Amniotic stem cell (primary cell): ENCODE results near the gene NMT2.
"Not testable (repeated sequence)": the region's sequence is repeated elsewhere in the genome, so short reads cannot be mapped to it uniquely, and the experiment has no call there.

ENCODE experiments used
- DNase-seq: peaks from one replicate; lab custom pipeline; 2025; lab: John Stamatoyannopoulos, UW

The NMT2 gene

DNA sequence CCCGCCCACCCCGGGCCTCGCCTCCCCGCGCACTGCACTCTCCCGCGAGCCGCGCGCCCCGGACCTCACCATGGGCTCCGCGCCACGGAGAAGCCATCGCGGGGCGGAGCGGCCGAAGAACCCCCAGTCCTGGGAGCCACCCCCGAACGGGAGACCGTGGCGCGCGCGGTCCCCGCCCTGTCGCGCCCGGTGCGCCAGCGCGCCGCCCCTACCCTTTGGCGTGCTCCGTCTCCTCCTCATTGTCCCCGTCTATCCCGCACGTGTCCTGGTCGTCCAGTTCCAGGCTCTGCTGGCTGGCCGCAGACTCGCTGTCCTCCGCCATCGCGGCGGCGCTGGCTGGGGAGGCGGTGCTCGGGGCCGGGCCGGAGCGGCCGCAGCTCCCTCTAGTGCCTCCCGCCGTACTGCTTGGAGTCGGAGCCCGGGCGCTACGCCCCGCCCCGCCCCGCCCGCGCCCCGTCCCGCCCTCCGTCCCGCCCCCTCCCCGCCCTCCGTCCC lies at the start of gene NMT2:
Gene NMT2, minus strand, starts transcription at position 403 of the 495 bp plus-strand sequence. Its CDS starts 81 bp downstream, at position 322.
- peak; percentile 84 for DNase-seq

DNA sequence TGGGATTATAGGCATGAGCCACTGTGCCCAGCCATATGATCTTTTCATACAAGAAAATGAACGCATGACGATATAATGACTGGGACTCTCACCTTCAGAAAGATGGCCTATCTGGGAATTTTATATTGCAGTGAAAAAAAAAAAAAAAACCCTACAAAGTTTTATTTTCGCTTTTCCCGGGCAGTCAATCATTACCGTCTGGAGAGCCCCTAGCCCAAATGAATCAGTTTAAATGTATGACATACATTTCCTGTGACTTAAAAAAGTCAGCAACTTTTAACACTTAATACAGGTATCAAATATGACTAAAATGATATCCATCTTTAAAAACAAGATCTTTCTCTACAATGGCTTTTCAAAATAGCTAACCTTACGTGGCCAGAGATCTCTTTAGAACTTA lies 48.2 kb upstream of the NMT2 start:
- no peak for DNase-seq

DNA sequence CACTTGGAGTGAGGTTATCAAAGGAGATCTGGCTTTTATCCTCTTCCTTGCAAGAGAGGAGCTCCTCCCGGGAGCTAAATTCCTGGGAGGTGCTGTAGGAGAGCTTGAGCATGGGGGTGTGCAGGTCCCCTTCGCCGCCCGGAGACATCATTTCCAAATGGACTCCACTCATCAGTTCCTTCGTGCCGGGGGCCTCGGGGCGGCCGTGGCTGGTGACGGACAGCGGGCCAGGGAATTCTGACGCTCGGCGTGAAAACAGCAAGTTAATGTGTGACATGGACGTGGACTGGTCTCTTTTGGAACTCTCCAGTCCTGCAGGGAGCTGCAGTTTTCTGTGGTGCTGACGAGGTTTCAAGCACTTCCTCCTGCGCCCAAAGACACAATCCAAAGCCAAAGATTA lies 45.7 kb upstream of the NMT2 start:
- DNase-seq: no peak

DNA sequence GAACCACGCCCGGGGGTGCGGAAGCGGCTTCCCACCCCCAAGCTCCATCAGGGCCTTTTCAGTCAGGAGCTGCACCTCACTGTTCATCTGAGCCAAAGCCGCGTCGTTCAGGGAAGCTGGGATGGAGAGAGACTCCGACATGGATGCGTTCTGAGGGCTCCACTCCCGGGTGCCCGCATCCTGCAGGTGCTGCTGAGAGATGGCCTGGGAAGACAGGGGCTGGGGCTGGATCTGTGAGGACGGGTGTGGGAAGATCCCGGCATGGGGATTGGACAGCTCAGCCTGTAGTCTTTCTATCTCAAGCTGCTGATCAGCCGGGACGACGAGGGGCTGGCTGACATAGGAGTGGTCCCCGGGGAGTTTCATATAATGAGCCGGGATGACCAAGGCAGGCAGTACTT lies 45.0 kb upstream of the NMT2 start:
- no peak for DNase-seq

DNA sequence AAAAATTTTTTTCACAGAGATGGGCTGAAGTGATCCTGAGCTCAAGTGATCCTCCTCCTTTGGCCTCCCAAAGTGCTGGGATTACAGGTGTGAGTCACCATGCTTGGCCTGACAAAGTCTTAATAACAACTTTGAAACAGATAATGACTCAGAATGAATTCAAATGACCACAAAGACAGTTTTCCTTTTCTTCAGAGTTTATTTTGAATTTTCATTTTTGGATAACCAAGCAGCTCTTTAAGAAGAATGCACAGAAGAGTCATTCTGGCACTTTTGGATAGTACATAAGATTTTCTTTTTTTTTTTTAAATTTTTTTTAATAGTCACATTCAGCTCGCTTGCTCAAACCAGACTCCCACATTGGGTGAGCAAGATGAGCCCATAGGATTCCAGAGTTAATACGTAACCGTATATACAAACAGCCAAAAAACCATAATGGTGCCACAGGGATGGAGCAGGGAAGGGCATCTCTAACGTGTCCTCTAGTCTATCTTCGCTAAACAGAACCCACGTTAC lies 43.0 kb upstream of the NMT2 start:
- peak; percentile 61 for DNase-seq

DNA sequence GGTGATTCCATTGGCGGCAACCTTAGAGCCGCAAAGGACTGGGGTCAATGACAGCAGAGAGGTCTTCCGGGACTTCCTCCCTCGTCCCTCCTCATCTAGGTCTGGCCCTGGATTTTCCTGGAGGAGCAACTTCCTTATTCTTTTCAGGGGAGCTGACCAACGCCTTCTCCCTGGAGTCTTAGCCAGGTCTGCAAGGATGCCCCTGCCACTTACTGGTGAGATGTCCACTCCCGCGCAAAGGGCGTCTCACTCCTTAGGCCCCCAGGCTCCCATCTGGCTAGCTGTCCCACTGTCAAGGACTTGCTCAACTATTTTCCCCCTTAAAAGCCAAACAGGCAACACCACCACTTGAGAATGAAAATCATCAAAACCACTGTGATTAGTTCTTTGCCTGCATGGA lies 42.0 kb upstream of the NMT2 start:
- DNase-seq: no peak

DNA sequence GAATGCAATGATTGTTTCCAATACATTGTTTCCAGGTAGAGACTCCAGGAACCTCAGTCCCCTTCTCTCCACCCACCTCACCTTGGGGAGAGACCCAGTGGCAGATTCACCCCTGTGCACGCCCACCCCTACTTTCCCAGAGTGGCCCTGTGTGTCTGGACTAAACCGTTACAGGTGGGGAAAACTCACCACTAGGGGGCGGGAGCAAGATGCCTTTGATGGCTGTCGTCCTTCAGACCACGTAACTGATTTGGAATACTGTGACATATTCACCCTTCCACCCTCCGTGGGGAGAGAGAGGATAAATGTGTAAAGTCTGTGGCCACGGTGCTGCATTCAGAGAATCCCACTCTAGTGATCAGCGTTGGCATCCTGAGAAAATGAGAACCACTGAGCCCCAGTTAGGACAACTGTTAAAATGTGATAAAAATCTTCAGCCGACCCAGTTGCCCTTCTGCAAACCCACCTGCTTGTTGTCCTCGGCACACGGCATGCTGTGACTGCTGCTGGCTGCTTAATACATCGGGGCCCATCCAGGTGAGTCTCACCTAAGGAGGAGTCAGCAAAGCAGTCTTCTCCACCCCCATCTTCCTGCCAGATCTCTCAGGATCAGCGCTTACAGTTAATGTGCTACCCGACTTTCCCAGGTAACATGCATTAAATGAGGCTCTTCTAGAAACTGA lies 41.5 kb upstream of the NMT2 start:
- DNase-seq: no peak

DNA sequence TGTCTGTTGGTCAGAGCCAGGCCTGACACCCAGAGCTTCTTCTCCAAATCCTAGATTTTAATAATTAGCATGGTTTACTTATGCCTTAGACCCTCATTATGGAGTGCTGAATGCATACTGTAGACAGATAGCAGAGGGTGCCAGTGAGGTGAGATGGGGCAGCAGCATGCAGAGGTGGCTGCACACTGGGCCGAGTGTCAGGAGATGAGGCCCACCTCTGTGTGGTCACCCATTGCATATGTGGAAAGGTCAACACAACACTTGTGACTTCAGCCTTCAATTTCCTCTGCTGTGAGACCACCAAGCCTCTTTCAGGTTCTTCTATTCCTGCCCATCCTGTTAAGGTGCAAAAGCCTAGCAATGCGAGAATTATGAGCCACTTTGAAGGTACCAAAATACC lies 39.7 kb upstream of the NMT2 start:
- DNase-seq: no peak

DNA sequence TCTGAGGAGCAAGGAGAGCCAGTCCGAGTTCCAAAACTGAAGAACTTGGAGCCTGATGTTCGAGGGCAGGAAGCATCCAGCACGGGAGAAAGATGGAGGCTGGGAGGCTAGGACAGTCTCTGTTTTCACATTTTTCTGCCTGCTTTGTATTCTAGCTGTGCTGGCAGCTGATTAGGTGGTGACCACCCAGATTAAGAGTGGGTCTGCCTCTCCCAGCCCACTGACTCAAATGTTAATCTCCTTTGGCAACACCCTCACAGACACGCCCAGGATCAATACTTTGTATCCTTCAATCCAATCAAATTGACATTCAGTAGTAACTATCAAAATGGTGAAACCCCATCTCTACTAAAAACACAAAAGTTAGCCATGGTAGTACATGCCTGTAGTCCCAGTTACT lies 38.9 kb upstream of the NMT2 start:
- not testable (repeated sequence) for DNase-seq

DNA sequence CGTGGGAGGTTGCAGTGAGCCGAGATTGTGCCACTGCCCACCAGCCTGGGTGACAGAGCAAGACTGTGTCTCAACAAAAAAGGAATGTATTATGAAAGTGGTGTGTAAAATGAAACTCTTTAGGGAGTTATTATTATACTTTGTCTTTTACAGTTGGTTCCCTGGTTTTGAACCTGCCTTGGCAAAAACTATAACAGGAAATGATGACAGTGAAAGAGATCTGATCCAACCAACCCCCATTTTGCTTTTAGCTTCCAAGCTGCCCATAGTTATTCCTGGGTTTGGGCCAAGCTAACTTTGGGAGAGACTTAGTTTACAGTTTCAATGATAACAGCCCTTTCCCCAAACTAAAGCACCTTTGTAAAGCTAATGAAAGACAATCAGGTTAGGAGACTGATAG lies 34.1 kb upstream of the NMT2 start:
- DNase-seq: no peak

DNA sequence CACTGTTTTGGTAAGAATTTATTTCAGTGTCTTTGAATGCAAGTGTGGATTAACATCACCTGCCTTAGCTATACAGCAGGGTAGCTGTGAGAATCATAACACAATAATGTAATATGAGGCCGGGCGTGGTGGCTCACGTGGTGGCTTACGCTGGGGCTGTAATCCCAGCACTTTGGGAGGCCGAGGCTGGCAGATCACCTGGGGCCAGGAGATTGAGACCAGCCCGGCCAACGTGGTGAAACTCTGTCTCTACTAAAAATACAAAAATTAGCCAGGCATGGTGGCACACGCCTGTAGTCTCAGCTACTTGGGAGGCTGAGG lies 33.8 kb upstream of the NMT2 start:
- not testable (repeated sequence) for DNase-seq

DNA sequence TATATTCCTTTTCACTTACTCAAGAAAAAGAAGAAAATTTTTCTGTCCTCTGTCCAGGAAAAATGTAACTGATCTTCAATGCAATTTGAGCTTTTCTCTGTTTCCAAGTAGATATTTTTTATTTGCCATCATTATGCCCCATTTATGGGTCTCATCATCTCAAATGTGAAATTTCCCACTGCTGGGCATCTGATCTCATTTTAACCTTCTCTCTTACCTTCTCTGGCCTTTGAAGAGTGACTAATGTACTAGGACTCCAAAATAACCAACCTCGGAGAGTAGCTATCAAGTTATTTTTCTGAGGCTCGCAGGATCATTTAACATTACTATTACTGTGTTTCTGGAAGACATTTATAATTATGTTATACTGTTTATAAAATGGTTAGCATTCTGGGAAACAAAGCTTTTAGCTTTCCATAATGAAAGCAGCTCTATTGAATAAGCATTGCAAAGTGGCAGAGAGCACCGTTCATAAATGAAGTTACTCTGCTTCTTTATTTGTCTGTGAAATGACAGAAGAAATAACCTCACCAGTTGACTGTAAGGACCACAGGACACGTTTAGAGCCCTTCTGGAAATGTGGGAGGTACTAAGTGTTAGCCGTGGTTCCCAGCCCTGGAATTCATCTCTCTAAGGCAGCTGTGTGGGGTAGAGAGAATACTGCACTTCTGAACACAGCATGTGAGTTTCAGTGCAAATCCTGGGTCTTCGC lies 33.3 kb upstream of the NMT2 start:
- no peak for DNase-seq

DNA sequence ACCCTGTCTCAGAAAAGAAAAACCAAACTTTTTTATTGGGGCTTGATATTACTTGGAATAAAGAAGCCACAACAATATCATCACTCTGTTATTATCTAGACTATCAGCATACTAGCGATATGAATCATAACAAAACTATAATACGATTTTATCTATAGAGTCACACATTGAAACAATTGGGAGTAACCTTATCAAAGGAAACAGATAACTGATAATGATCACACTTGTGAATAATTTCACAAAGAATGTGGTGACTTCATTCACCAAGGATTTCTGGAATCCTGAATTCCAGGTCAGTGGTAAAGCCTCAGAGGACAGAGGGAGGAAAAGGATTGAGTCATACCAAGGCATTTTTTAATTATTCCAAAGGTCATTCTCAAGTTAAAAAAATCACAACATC lies 32.1 kb upstream of the NMT2 start:
- DNase-seq: peak; percentile 70

DNA sequence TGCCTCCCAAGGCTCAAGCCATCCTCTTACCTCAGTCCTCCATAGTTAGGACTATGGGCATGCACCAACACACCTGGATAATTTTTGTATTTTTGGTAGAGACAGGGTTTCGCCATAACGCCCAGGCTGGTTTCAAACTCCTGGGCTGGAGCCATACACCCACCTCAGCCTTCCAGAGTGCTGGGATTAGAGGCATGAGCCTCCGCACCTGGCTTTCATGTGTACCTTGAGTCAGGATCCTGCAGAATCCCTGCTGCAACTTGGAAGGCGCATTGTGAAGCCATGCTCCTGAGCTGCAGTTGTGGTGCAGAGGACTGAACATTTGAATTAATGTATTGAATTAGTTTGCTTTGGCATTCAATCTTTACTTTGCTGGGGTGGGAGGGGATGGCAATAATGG lies 29.4 kb upstream of the NMT2 start:
- no peak for DNase-seq

DNA sequence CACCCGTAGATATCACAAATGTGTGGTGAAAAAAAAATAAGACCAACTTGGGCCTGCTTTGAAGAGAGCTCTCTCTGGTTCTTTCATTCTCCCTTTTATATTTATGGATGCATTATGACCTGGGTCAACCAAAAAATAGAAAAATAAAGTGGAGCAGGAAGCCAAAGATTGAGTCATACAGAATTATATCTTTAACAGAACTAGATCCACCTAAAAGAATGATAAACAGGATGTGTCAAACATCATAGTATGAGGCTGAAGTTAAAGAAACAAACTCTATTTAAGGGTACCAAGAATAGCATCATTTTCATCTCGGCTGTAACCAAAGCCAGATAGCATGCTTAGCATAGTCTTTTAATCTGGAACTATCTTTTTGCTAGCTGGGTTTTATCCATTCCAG lies 28.8 kb upstream of the NMT2 start:
- DNase-seq: no peak

DNA sequence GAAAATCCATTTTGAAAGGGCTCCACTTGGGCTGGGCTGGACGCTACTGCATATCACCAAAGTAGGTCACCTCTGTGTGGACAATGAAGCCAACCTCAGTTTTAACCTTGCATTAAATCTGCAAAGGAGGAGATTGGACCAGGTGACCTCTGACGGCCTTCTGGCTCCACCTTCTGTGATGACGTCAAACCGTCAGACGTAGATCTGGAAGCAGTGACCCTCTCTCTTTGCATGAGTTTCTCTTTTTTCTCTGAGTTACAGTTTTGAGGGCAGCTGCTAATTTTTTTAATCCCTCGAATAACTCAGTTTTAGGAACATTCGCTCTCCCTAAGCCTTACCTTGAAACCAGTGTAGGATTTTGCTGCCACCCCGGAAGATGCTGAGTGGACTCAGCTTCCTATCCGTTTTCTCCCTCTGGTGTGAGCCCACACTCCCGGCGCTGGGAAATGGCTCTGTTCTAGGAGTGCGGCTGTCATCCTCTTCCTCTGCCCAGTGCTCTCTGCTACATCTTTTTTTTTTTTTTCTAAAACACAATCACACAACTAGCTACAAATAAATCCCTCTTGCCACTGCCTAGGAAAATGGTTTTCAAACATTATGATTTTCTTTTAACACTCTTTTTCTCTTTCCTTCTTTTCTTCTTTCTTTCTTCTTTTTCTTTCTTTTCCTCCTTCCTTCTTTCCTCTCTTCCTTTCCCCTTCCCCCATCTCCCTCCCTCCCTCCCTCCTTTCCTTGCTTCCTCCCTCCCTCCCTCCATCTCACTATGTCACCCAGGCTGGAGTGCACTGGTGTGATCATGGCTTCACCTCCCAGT lies 27.7 kb upstream of the NMT2 start:
- no peak for DNase-seq

DNA sequence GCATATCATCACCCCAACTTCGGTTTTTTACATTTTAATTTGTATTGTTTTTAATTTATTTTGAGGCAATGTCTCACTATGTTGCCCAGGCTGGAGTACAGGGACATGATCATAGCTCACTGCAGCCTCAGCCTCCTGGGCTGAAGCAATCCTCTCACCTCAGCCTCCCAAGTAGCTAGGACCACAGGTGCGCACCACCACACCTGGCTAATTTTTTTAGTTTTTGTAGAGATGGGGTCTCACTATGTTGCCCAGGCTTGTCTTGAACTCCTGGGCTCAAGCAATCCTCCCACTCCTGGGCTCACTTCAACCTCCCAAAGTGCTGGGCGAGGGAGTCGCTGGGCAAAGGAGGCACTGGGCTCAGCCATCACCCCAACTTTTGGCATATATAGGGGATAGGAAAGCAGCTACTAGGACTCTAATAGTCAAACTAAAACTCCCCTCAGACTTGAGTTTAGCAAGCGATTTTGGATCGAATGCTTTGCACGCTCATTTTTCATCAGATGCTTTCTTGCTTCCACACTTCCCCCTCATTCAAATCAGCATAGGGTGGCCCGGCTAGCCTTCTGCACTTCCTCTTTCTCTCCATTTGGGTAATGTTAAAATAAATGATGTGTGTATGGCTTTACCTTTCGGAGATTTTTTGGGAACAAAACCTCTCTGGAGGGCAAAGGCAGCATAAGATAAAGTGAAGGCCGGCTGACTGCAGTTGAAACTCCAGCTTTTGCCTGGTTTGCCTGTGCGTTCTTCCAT lies 20.8 kb upstream of the NMT2 start:
- DNase-seq: no peak

DNA sequence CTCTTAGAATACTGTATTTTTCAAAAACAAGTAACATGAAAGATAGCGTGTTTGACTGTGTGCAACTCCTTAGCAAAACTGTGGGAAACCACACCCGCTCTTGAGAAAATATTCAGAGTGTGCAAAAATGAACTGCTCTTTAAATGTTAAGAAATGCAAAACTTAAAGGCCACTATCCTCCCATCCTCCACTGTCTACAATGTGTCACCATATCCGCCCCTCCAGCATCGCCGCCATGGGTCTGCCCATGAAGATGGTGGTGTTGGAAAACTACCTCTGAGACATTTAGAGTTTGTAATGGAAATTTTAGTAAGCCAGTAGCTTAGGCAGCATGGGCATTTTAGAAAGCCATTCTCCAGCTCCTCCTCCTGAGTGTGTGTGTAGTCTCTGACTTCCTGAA lies 20.1 kb upstream of the NMT2 start:
- DNase-seq: no peak

DNA sequence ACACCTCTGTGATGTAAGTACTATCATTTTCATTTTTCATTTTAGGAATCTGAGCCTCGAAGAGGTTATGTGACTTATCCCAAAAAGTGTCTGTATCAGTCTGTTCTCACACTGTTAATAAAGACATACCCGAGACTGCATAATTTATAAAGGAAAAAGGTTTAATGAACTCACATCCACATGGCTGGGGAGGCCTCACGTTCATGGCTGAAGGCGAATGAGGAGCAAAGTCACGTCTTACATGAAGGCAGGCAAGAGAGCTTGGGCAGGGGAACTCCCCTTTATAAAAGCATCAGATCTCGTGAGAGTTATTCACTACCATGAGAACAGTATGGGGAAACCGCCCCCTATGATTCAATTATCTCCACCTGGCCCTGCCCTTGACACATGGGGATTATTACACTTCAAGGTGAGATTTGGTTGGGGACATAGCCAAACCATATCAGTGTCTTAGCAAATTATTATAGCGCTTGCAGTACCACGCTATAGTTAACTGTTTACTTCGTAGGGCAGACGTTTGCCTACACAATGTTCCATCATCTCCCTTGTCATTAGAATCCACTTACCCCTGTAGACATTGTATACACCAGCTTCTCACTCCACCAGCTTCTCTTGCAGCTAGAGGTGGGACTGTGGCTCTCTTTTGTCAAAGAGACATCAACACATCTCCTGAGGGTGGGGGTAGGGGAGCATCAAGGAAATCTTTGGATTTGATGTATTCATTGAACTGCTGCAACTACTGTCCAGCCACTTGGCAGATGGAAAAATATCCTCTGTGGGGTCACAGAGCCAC lies 15.4 kb upstream of the NMT2 start:
- DNase-seq: no peak

DNA sequence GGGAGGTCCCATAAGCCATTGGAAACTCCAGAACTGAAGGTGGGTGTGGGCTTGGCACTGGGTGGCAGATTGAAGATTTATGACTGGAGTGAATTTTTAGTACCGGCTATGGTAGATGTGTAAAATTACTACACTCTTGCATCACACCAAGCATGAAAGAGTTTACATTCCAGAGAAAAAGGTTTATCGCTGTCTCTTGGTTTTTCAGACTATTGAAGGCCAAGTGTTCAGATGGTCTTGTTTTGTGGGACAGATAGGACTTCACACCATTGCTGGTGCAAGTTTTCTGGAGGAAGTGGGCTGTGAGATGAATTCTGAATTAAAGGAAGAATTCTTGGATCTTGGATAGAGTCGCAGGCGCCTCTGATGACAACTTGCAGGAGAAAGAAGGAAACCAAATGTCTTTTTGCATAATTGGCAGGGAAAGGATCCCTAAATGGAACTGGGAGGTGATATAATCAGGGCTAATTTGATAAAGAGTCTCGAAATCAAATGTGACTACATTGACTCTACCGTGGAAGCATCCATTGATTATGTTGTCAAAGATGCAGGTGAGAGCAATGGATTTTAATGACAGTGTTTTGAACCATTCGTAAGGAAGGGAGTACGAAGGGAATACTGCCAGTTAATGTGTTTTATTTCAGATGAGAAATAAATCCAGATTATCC lies 14.2 kb upstream of the NMT2 start:
- no peak for DNase-seq
